ENCODE measurements around the gene ROBO1.

Gene ROBO1

GRCh38 chr3:78985981-78986380 lies 781.8 kb downstream of the ROBO1 start:
- TF ChIP-seq, protein P1, sequence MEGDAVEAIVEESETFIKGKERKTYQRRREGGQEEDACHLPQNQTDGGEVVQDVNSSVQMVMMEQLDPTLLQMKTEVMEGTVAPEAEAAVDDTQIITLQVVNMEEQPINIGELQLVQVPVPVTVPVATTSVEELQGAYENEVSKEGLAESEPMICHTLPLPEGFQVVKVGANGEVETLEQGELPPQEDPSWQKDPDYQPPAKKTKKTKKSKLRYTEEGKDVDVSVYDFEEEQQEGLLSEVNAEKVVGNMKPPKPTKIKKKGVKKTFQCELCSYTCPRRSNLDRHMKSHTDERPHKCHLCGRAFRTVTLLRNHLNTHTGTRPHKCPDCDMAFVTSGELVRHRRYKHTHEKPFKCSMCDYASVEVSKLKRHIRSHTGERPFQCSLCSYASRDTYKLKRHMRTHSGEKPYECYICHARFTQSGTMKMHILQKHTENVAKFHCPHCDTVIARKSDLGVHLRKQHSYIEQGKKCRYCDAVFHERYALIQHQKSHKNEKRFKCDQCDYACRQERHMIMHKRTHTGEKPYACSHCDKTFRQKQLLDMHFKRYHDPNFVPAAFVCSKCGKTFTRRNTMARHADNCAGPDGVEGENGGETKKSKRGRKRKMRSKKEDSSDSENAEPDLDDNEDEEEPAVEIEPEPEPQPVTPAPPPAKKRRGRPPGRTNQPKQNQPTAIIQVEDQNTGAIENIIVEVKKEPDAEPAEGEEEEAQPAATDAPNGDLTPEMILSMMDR (conservative IDR thresholded peaks at IDR 0.05; ENCODE audit: low read depth, low read length): no peak
- no peak for DNase-seq (ENCODE audit: low read depth)
- H3K4me3 ChIP-seq (ENCODE audit: low read depth, low read length): no peak overlapping the region

GRCh38 chr3:78979028-78979427 lies 788.8 kb downstream of the ROBO1 start:
- no peak for DNase-seq (ENCODE audit: low read depth)
- TF ChIP-seq, protein P1 (conservative IDR thresholded peaks at IDR 0.05; ENCODE audit: low read depth, low read length): no peak
- H3K4me3 ChIP-seq (ENCODE audit: low read depth, low read length): no peak overlapping the region

DNA sequence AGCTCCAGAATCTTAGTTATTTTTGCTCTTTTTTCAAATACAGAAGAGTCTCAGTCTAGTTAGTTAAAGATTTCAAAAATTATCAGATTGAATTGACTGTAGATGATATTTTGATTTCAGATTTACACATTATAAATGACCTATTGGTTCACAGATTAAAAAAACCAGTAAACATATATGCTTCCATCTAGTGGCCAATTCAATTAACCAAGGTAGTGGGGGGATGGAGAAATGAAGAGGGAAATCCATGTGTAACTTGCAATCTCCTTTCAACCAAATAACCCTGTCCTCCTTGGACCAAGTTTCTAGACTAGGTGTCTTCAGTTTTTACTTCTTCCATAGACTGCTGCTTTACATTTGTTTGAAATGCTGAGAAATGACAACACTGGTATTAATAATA lies 789.8 kb downstream of the ROBO1 start:
- no peak overlapping the region for H3K4me3 ChIP-seq (ENCODE audit: low read depth, low read length)
- TF ChIP-seq, protein P1 (conservative IDR thresholded peaks at IDR 0.05; ENCODE audit: low read depth, low read length): peak; percentile 60
- peak; percentile 45 for DNase-seq (ENCODE audit: low read depth)

GRCh38 chr3:78977073-78977472 lies 790.7 kb downstream of the ROBO1 start:
- H3K4me3 ChIP-seq (ENCODE audit: low read depth, low read length): no peak overlapping the region
- DNase-seq (ENCODE audit: low read depth): no peak
- TF ChIP-seq, protein P1 (conservative IDR thresholded peaks at IDR 0.05; ENCODE audit: low read depth, low read length): no peak

- H3K4me3 ChIP-seq (ENCODE audit: low read depth, low read length): no peak overlapping the region
- DNase-seq (ENCODE audit: low read depth): no peak
- TF ChIP-seq, protein P1 (conservative IDR thresholded peaks at IDR 0.05; ENCODE audit: low read depth, low read length): no peak
Observed at GRCh38 chr3:78976200-78976599, 791.6 kb downstream of the ROBO1 start.

GRCh38 chr3:78974181-78974790 lies 793.5 kb downstream of the ROBO1 start:
- H3K4me3 ChIP-seq (ENCODE audit: low read depth, low read length): no peak overlapping the region
- peak; percentile 62 for DNase-seq (ENCODE audit: low read depth)
- TF ChIP-seq, protein P1 (conservative IDR thresholded peaks at IDR 0.05; ENCODE audit: low read depth, low read length): no peak

DNA sequence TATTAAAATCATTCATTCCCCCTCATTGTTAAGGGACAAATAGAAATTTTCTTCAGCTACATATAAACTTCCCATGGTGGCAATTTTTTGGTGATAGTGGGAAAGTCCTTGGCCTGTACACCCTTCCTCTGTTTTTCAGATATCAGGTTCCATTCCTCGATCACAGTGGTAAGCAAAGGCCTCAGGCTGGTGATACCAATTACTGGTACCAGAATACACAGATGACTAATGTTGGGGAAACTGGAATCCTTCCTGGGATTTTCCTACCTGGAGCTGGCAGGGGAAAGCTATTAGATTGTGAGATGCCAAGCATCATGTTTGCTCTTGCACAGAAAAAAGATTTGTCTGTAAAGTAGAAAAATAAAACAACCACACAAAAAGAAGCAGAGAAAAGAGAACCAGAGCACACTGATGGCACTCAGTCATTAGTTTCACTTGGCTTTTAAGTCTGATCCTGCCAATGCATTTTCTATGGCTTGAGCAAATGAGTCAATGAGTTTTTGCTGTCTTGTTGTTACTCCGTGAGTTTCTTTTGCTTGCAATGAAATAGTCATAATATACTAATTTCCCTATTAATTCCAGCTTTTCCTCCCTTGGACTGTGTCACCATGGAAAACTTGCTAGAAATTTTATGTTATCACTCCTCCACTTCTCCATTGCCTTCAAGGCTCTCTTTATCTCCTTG lies 795.0 kb downstream of the ROBO1 start:
- H3K4me3 ChIP-seq (ENCODE audit: low read depth, low read length): no peak overlapping the region
- DNase-seq (ENCODE audit: low read depth): no peak
- TF ChIP-seq, protein P1 (conservative IDR thresholded peaks at IDR 0.05; ENCODE audit: low read depth, low read length): no peak
